NCI-H2171 treated with DMSO at 0.1 percent for 48 hours (cell line): ENCODE data around the gene SNX2.
"Not testable (repeated sequence)": the region's sequence is repeated elsewhere in the genome, so short reads cannot be mapped to it uniquely, and the experiment has no call there.

ENCODE experiments used
- DNase-seq: peaks from one replicate; lab custom pipeline; 2025; lab: John Stamatoyannopoulos, UW

The SNX2 gene

GRCh38 chr5:122844136-122844909 is 69.4 kb downstream of the SNX2 start:
- DNase-seq, result no peak

GRCh38 chr5:122844910-122845228 is 70.0 kb downstream of the SNX2 start:
- DNase-seq, result peak; percentile 23

- peak; percentile 65 for DNase-seq
These were observed 70.6 kb downstream of the SNX2 start, which contains the start of gene SNX24 for GRCh38 chr5:122845229-122846050. Gene SNX24, plus strand, starts transcription at chr5:122845613. Its CDS starts 21 bp downstream, at chr5:122845634.

GRCh38 chr5:122846051-122846550 is 71.2 kb downstream of the SNX2 start:
- no peak for DNase-seq

GRCh38 chr5:122847687-122848081 is 72.8 kb downstream of the SNX2 start:
- no peak for DNase-seq

- DNase-seq, result no peak
These were observed 74.9 kb downstream of the SNX2 start for GRCh38 chr5:122849771-122850170.

GRCh38 chr5:122857538-122857937 is 82.7 kb downstream of the SNX2 start:
- not testable (repeated sequence) for DNase-seq

- DNase-seq, result peak; percentile 0
These were observed 83.6 kb downstream of the SNX2 start for GRCh38 chr5:122858451-122858850.

- DNase-seq, result no peak
These were observed 88.4 kb downstream of the SNX2 start for GRCh38 chr5:122863240-122863639.

GRCh38 chr5:122863721-122864120 is 88.8 kb downstream of the SNX2 start:
- DNase-seq, result no peak

- no peak for DNase-seq
These were observed 89.5 kb downstream of the SNX2 start for GRCh38 chr5:122864400-122864799.

GRCh38 chr5:122864842-122865241 is 90.0 kb downstream of the SNX2 start:
- DNase-seq, result no peak

- DNase-seq, result no peak
These were observed 95.5 kb downstream of the SNX2 start for GRCh38 chr5:122870219-122870856.

GRCh38 chr5:122871661-122872060 is 96.8 kb downstream of the SNX2 start:
- DNase-seq, result no peak

- DNase-seq, result no peak
These were observed 99.4 kb downstream of the SNX2 start for GRCh38 chr5:122874179-122874875.

GRCh38 chr5:122877518-122877917 is 102.6 kb downstream of the SNX2 start:
- no peak for DNase-seq

GRCh38 chr5:122879076-122879475 is 104.2 kb downstream of the SNX2 start:
- DNase-seq, result no peak
